OCI-LY1 (cell line): ENCODE measurements around the gene GPRIN2.

ENCODE experiments used
- EZH2 ChIP-seq: fragments of 200-600 bp; sonication (generic), shearing (Covaris generic); IDR thresholded peaks from 2 replicates; pipeline ENCODE4 v1.8.0; 2017; ENCODE audit warnings: borderline replicate concordance, mixed run types, mild to moderate bottlenecking, antibody characterized with exemption, low read length, moderate library complexity, mixed read lengths
- TF ChIP-seq, protein P1 (sequence below): fragments of 200-600 bp; sonication (generic), shearing (Covaris generic); IDR thresholded peaks from 2 replicates; pipeline ENCODE4 v1.5.1; 2017; ENCODE audit warnings: mild to moderate bottlenecking, antibody characterized with exemption, low read length, moderate library complexity, mixed read lengths

- TF ChIP-seq, protein P1, sequence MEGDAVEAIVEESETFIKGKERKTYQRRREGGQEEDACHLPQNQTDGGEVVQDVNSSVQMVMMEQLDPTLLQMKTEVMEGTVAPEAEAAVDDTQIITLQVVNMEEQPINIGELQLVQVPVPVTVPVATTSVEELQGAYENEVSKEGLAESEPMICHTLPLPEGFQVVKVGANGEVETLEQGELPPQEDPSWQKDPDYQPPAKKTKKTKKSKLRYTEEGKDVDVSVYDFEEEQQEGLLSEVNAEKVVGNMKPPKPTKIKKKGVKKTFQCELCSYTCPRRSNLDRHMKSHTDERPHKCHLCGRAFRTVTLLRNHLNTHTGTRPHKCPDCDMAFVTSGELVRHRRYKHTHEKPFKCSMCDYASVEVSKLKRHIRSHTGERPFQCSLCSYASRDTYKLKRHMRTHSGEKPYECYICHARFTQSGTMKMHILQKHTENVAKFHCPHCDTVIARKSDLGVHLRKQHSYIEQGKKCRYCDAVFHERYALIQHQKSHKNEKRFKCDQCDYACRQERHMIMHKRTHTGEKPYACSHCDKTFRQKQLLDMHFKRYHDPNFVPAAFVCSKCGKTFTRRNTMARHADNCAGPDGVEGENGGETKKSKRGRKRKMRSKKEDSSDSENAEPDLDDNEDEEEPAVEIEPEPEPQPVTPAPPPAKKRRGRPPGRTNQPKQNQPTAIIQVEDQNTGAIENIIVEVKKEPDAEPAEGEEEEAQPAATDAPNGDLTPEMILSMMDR, result no peak
- no peak for TF ChIP-seq EZH2
Observed at GRCh38 chr10:46527241-46527811, 29.1 kb downstream of the GPRIN2 start.
